Fibroblast of the conjunctiva (primary cell): ENCODE measurements around the gene MUC21.
"Not testable (repeated sequence)": the region's sequence is repeated elsewhere in the genome, so short reads cannot be mapped to it uniquely, and the experiment has no call there.

Experiments used
- DNase-seq: peaks from one replicate; pipeline ENCODE4 v3.0.0-alpha.2; 2010; ENCODE audit warnings: low read depth

The MUC21 gene

GRCh38 chr6:30969171-30969570 lies 14.3 kb upstream of the MUC21 start:
- not testable (repeated sequence) for DNase-seq

- DNase-seq, result no peak
Measured at GRCh38 chr6:30970946-30971345, 12.6 kb upstream of the MUC21 start.

GRCh38 chr6:30972816-30973215 lies 10.7 kb upstream of the MUC21 start:
- no peak for DNase-seq

GRCh38 chr6:30974490-30975252 lies 8.8 kb upstream of the MUC21 start:
- DNase-seq, result no peak

GRCh38 chr6:30979141-30979540 lies 4.4 kb upstream of the MUC21 start:
- no peak for DNase-seq

GRCh38 chr6:30979690-30980089 lies 3.8 kb upstream of the MUC21 start:
- DNase-seq, result no peak

- DNase-seq, result peak; percentile 26
Measured at GRCh38 chr6:30981942-30982772, 1.4 kb upstream of the MUC21 start.

- no peak for DNase-seq
Measured at GRCh38 chr6:30985490-30985889, 2.0 kb downstream of the MUC21 start.

- DNase-seq, result no peak
Measured at GRCh38 chr6:30987304-30987703, 3.8 kb downstream of the MUC21 start.

GRCh38 chr6:30988209-30988825 lies 4.8 kb downstream of the MUC21 start:
- DNase-seq, result no peak

GRCh38 chr6:30990422-30991086 lies 7.0 kb downstream of the MUC21 start:
- DNase-seq, result no peak

- no peak for DNase-seq
Measured at GRCh38 chr6:30991891-30992290, 8.4 kb downstream of the MUC21 start.

- no peak for DNase-seq
Measured at GRCh38 chr6:30997301-30997700, 13.8 kb downstream of the MUC21 start.

GRCh38 chr6:30998785-30999184 lies 15.3 kb downstream of the MUC21 start:
- DNase-seq, result no peak

- DNase-seq, result not testable (repeated sequence)
Measured at GRCh38 chr6:31000067-31000860, 16.7 kb downstream of the MUC21 start.

- no peak for DNase-seq
Measured at GRCh38 chr6:31001281-31001888, 17.9 kb downstream of the MUC21 start.

- DNase-seq, result no peak
Measured at GRCh38 chr6:31002471-31002870, 19.0 kb downstream of the MUC21 start.

GRCh38 chr6:31004794-31005193 lies 21.3 kb downstream of the MUC21 start:
- no peak for DNase-seq

- DNase-seq, result no peak
Measured at GRCh38 chr6:31005249-31006020, 21.9 kb downstream of the MUC21 start.

GRCh38 chr6:31007694-31008093 lies 24.2 kb downstream of the MUC21 start:
- peak; percentile 5 for DNase-seq
